Parathyroid adenoma (tissue), 2 donors: ENCODE data around the gene PHOSPHO1.

Source experiments
- H2AFZ ChIP-seq: fragments of 300-600 bp; sonication (generic); one replicate; pipeline ENCODE4 v1.7.0; 2017; ENCODE audit warnings: antibody characterized with exemption, mild to moderate bottlenecking
- H3K27ac ChIP-seq: fragments of 300-600 bp; sonication (generic); one replicate; pipeline ENCODE4 v1.7.0; 2017
- H3K27me3 ChIP-seq: fragments of 300-600 bp; sonication (generic); one replicate; pipeline ENCODE4 v1.7.0; 2017; ENCODE audit warnings: low read length; ENCODE audit not compliant: control insufficient read depth, insufficient read depth
- H3K36me3 ChIP-seq: fragments of 300-600 bp; sonication (generic); one replicate; pipeline ENCODE4 v1.7.0; 2017; ENCODE audit warnings: low read length; ENCODE audit not compliant: control insufficient read depth, insufficient read depth
- H3K4me1 ChIP-seq: fragments of 300-600 bp; sonication (generic); one replicate; pipeline ENCODE4 v1.7.0; 2017; ENCODE audit warnings: control low read depth
- H3K4me2 ChIP-seq: fragments of 300-600 bp; sonication (generic); one replicate; pipeline ENCODE4 v1.7.0; 2017; ENCODE audit warnings: low read length
- H3K4me3 ChIP-seq: fragments of 300-600 bp; sonication (generic); one replicate; pipeline ENCODE4 v1.7.0; 2017; ENCODE audit warnings: low read depth, low read length
- H3K79me2 ChIP-seq: fragments of 300-600 bp; sonication (generic); one replicate; pipeline ENCODE4 v1.7.0; 2017; ENCODE audit warnings: control low read depth
- H3K9ac ChIP-seq: fragments of 300-600 bp; sonication (generic); one replicate; pipeline ENCODE4 v1.7.0; 2017; ENCODE audit warnings: mild to moderate bottlenecking
- H3K9me3 ChIP-seq: fragments of 300-600 bp; sonication (generic); one replicate; pipeline ENCODE4 v1.7.0; 2017; ENCODE audit warnings: low read length; ENCODE audit not compliant: control insufficient read depth
- TF ChIP-seq, protein P1 (sequence below): fragments of 300-600 bp; sonication (generic); IDR thresholded peaks from one replicate; pipeline ENCODE4 v1.7.0; 2017; ENCODE audit warnings: antibody characterized with exemption, mild to moderate bottlenecking
- donor health status: primary hyperparathyroidism.

PHOSPHO1 gene

DNA sequence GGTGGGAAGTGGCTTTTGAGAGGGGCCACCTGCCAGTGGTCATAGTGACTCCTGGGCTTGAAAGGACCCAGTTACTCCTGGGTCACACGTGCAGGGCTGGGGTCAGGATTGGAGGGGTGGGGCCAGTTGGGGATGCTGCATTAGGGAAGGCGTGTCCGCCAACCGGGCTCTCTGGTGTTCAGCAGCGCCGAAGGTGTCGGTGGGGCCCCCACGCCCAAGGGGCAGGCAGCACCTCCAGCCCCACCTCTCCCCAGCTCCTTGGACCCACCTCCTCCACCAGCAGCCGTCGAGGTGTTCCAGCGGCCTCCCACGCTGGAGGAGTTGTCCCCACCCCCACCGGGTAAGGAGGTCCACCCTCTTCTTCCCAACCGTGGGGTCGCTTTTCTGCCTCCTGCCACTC is 10.6 kb downstream of the PHOSPHO1 start:
- H3K9ac ChIP-seq = no peak overlapping the region
- H3K4me2 ChIP-seq = no peak overlapping the region
- H3K27me3 ChIP-seq = no peaks in the 10 kb centered on the region
- H3K27ac ChIP-seq = no peak overlapping the region
- no peak overlapping the region for H2AFZ ChIP-seq
- no peaks in the 10 kb centered on the region for H3K4me1 ChIP-seq
- H3K36me3 ChIP-seq = no peaks in the 10 kb centered on the region
- H3K9me3 ChIP-seq = no peaks in the 10 kb centered on the region
- TF ChIP-seq, protein P1, sequence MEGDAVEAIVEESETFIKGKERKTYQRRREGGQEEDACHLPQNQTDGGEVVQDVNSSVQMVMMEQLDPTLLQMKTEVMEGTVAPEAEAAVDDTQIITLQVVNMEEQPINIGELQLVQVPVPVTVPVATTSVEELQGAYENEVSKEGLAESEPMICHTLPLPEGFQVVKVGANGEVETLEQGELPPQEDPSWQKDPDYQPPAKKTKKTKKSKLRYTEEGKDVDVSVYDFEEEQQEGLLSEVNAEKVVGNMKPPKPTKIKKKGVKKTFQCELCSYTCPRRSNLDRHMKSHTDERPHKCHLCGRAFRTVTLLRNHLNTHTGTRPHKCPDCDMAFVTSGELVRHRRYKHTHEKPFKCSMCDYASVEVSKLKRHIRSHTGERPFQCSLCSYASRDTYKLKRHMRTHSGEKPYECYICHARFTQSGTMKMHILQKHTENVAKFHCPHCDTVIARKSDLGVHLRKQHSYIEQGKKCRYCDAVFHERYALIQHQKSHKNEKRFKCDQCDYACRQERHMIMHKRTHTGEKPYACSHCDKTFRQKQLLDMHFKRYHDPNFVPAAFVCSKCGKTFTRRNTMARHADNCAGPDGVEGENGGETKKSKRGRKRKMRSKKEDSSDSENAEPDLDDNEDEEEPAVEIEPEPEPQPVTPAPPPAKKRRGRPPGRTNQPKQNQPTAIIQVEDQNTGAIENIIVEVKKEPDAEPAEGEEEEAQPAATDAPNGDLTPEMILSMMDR = no peak
- H3K4me3 ChIP-seq = no peak overlapping the region
- no peaks in the 10 kb centered on the region for H3K79me2 ChIP-seq

DNA sequence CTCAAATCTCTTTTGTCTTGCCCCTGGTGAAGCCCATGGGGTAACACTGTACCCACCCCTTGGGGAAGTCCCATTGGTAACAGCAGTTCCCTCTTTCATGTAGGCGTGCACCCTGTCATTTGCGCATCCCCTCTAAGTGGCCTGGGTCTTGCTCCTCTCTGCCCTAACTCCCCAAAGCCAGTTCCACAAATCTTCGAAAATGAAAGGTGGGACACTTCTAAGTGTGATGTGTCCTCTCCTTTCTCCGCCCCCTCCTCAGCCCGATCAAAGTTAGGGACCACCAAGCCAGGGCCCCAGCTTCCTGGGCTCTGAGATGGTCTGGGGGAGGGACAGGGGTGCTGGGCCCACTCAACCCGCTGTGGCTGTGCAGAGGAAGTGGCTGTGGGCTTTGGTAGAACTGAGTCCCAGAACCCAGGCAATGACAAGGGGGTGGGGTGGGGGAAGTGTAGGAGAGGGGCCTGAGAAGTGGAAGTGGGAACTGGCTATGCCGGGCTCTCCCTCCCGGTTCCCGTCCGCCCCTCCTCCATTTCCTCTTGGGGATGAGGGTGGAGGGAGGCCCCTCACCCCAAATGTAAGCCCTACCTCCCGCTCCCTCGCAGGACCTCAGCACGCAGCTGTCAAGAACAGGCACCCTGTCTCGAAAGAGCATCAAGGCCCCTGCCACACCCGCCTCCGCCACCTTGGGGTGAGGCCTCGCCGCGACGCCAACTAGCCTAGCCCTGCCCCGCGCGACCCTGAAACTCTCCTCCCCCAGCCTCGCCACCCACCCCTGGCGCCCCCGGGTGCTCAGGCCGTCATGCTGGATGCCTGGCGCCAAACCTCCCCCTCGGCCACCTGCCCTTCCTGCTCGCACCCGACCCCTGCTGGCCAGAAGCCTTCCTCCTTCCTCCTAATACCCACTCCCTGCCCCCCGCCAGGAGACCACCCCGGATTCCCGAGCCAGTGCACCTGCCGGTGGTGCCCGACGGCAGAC is 11.4 kb downstream of the PHOSPHO1 start:
- Histone ChIP-seq H3K27ac (no peak overlapping the region), H3K9me3 (no peaks in the 10 kb centered on the region), H3K27me3 (no peaks in the 10 kb centered on the region), H3K9ac (no peak overlapping the region), H3K4me2 (no peak overlapping the region), H3K4me1 (no peaks in the 10 kb centered on the region), H3K36me3 (no peaks in the 10 kb centered on the region), H3K79me2 (no peaks in the 10 kb centered on the region), H3K4me3 (no peak overlapping the region), H2AFZ (no peak overlapping the region)
- TF ChIP-seq, protein P1 = peak; percentile 9

DNA sequence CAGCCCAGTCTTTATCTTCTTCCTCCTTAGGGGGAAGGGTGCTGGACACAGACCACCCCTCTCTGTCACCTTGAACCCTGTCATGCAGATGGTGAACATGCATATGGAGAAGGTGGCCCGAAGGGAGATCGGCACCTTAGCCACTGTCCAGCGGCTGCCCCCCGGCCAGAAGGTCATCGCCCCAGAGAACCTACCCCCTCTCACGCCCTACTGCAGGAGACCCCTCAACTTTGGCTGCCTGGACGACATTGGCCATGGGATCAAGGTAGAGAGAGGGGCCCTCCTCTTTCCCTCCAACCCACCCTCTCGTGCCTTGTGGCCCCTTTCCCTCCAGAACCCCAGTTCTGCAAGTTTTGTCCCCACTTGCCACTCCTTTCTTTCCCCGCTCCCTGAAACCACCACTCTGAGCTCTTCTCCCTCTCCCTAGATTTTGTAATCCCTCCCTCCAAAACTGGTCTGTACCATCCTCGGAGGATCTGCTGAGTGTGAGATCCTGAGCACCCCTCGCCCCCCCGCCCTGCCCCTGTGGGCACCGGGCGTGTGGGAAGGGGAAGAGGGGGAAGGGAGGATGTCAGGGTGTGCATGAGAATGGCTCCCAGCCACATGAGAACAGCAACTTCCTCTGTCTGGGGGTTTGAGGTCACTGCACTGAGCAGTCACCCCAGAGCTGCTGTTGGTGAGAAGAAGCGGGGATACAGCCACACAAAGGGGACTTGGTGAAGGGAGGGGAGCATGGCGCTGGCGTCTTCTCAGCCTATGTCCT is 12.8 kb downstream of the PHOSPHO1 start:
- TF ChIP-seq, protein P1 = no peak
- H3K4me2 ChIP-seq = no peak overlapping the region

DNA sequence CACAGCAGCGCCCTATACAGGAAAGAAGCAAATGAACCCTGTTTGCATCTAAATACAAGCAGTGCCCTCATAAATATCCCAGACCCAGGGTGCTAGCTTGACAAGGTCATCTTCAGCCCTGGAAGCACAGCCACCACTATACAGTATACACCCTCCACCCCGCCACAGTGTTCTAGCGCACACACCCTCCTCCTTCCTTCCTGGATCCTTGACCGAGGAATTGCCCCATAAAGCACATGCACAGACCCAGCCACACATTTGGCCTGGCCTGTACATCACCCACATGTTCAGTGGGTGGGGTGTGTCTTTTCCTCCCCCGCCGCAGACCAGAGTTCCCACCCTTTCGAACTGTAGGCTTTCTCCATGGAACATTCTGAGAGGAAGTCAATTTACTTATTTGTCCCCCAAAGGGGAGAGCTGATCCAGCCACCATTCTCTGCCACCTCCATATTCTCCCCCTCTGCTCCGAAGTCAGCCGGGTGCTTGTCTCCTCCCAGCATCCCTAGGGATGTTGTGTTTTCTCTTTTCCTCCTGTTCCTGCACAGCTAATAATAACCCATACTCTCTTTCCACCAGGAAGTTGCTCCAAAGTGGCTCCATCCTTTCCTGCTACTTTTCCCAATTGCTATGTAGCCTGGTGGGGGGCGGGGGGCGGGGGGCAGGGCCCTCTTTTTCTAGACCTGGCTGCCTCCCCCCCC is 13.5 kb downstream of the PHOSPHO1 start:
- no peak overlapping the region for H3K9ac ChIP-seq
- no peaks in the 10 kb centered on the region for H3K36me3 ChIP-seq
- H3K4me2 ChIP-seq = no peak overlapping the region
- H3K79me2 ChIP-seq = no peaks in the 10 kb centered on the region
- no peak overlapping the region for H3K4me3 ChIP-seq
- H3K4me1 ChIP-seq = no peaks in the 10 kb centered on the region
- H3K27ac ChIP-seq = peak overlapping the region; percentile 29
- no peaks in the 10 kb centered on the region for H3K27me3 ChIP-seq
- no peaks in the 10 kb centered on the region for H3K9me3 ChIP-seq
- TF ChIP-seq, protein P1 = no peak
- H2AFZ ChIP-seq = no peak overlapping the region

More for the DNA sequence above, 12.8 kb downstream of the PHOSPHO1 start:
- Histone ChIP-seq H3K9ac (no peak overlapping the region), H3K79me2 (no peaks in the 10 kb centered on the region), H3K4me1 (no peaks in the 10 kb centered on the region), H3K27ac (no peak overlapping the region), H3K9me3 (no peaks in the 10 kb centered on the region), H3K27me3 (no peaks in the 10 kb centered on the region), H3K4me3 (no peak overlapping the region), H2AFZ (no peak overlapping the region), H3K36me3 (no peaks in the 10 kb centered on the region)
